Measurements from ENCODE around the gene SEMA5B.

GRCh38 chr3:122919291-122919610 is 108.3 kb downstream of the SEMA5B start:
- TF ChIP-seq CTCF (tag by site-specific recombination; IDR thresholded peaks at IDR 0.05) (no peak), ZNF362 (tag by site-specific recombination; IDR thresholded peaks at IDR 0.05) (no peak), ZBTB49 (tag by site-specific recombination; IDR thresholded peaks at IDR 0.05; ENCODE audit: low read depth) (no peak), ZNF26 (tag by site-specific recombination; IDR thresholded peaks at IDR 0.05) (no peak), ZNF394 (tag by site-specific recombination; IDR thresholded peaks at IDR 0.05; ENCODE audit: borderline replicate concordance) (no peak), ZNF138 (tag by site-specific recombination; IDR thresholded peaks at IDR 0.05; ENCODE audit: borderline replicate concordance) (no peak), GLI2 (tag by site-specific recombination; IDR thresholded peaks at IDR 0.05; ENCODE audit: borderline replicate concordance, low read depth) (no peak), TRIM28 (IDR thresholded peaks at IDR 0.05; ENCODE audit: borderline replicate concordance, low read length) (no peak)

Data from HEK293 (cell line).